GM20431 (cell line): Measurements from ENCODE around the gene BACE1-AS.
"Not testable (repeated sequence)": the region's sequence is repeated elsewhere in the genome, so short reads cannot be mapped to it uniquely, and the experiment has no call there.

Source experiments
- in situ Hi-C: fragments of 300-500 bp; cut with MseI, MboI; formaldehyde crosslinking; loops from one replicate; pipeline ENCODE4 v1.15.0; 2020; ENCODE audit warnings: low sequenced_read_pairs; ENCODE audit not compliant: unreplicated experiment

Gene BACE1-AS

DNA sequence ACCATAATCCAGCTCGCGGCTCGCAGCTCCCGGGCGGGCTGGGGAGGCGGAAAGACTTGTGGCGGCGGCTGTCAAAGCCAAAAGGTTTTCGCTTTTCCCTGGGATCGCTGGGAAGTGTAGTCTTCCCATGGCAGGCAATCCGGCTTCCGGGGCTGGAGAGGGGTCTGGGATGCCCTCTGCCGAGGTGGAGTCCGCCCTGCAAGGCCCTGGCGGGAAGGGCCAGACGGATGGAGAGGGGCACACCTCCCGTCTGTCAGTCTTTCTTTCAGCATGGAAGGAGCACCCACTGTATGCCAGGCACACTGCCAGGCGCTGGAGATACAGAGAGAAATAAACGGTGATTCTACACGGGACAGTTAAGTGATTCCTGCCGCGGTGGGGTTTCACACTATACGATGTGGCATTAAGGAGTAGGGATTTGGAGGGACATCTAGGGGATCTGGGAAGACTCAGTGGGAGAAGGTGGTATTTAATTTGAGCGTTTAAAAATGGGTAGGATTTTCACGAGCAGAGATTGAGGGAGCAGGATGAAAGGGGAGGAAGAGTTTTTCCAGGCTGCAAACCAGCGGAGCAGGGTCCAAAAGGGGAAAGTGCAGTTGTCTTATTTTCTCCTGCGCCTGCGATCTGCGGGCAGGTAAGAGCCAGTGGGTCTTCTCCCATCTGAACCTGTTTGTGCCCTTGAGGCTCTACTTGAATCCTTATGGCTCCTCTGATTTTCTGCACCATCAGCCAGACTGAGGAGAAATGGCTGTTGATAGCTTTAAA, 25.2 kb downstream of the BACE1-AS start, which contains the start of gene BACE1:
BACE1 (minus strand) TSS at position 60 of the 765 bp plus-strand sequence. CDS start 461 bp downstream, outside the sequence.
- in situ Hi-C loops: no loop called here

DNA sequence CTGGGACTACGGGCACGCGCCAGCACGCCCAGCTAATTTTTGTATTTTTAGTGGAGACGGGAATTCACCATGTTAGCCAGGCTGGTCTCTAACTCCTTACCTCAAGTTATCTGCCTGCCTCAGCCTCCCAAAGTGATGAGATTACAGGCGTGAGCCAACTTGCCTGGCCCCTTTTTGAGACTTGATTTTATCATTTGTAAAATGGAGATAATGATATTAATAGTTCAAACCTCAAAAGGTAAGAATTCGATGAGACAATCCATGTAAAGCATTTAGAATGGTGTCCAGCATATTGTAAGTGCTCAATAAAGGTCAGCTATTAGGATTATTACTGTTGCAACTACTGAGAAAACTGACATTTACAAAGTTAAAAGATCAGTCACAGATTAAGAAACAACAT, 27.6 kb downstream of the BACE1-AS start:
- in situ Hi-C loops: no loop called here

DNA sequence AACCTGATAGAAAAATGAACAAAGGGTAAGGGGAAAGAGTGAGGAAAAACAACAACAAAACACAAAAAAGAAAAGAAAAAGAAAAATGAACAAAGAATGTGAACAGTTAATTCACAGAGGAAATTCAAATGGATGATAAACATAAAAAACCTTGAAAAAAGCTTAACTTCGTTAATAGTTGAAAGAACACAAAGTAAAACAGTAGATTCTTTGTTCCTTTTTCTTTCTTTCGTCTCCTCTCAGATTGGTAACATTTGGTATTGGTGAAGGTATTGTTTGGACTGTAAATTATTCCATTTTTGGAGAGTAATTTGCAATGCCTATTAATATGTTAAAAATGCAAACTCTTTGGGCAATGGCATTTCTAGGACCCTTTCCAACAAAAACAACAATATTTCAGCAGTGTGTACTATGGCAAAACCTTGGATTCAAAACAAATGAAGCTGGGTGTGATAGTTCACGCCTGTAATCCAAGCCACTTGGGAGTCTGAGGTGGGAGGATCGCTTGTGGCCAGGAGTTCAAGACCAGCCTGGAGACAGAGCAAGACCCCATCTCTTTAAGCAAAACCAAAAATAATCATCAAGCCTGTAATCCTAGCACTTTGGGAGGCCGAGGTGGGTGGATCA, 28.2 kb downstream of the BACE1-AS start:
- in situ Hi-C loops: no loop called here

DNA sequence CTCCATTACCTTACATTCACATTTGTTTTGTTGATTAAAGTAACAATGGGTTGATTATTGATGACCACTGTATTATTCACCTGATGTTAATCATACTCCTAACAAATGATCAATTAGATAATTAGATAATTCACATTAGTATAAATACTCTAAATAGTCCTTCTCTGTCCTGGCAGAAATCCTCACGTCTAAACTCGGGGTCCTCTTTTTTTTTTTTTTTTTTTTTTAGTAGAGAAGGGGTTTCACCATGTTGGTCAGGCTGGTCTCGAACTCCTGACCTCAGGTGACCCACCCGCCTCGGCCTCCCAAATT, 36.1 kb downstream of the BACE1-AS start:
- in situ Hi-C loops: not testable (repeated sequence)

DNA sequence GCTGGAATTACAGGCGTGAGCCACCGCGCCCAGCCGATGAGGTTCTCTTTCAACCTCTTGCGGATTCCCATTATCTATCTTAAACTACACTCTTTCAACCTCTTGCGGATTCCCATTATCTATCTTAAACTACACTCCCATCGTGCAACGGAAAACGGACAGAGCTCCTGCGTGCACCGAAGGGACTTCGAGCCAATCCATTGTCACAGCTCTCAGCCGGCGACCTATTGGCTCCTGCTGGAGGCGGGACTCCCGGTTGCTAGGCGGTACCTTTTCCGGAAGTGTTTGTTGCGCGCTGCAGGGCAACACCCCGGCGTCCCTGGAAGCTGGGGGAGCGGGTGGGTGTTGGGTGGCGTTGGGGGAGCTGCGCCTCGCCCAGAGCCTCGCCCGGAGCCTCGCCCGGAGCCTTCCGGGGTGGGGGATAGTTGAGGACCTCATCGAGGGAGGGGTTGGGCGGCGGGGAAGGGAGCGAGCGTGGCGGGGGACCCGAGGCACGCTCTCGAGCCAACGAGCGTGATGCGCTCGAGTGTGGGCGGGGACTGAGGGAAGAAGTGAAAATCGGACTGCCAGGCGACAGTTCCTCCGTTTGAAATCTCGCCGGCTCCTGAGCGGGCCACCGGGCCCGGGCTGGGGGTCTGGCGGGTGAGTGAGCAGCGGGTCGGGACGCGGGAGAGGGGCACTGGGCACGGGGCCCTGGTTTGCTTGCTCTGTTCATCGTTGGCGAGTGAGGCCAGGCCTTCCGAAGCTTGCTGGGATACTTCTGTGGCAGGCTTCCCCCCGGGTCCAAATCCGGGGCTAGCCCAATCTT, 36.6 kb downstream of the BACE1-AS start, which contains the start of gene CEP164:
CEP164 (plus strand) TSS at position 288 of the 808 bp plus-strand sequence. CDS start 10,733 bp downstream, outside the sequence.
- in situ Hi-C loops: no loop called here

DNA sequence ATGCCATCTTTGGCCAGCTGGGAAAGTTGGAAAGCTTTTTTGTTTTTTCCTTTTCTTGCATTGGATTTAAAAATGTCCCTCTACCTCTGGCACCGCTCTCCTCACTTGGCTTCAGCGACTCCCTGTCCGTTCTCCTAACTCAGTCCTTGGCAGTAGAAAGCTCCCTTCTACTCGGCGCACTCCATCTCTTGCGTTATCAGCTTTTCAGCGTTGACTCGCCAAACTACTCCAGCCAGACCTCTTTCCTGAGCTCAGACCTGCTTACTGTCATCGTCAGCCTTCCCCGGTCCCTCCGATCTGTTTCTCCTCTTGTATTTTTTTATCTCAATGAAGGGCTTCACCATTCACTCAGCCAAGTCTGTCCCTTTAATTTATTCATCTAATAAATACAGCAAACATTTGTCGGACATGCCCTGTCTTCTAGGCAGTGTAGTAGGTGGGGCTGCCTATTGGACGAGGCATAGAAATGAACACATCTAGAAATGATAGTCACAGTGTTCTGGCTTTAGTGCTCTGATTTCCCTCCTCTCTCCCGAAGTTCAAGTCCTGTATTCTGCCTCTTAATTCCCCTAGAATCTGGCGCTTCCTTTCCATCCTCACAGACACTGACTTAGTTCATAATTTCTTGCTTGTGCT, 37.3 kb downstream of the BACE1-AS start:
- in situ Hi-C loops: no loop called here

DNA sequence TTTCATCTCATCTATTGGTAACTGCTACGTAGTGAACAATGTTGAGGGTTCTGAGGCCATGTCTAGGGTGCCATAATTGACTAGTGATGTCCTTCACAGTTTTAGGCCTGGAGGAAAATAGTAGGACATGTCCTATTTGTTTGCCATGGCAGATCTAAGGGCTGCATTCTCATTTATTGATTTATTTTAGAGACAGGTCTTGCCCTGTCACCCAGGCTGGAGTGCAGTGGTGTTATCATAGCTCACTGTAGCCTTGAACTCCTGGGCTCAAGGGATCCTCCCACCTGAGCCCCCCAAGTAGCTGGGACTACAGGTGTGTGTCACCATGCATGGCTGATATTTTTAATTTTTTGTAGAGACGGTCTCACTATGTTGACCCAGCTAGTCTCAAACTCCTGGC, 41.7 kb downstream of the BACE1-AS start:
- in situ Hi-C loops: no loop called here

DNA sequence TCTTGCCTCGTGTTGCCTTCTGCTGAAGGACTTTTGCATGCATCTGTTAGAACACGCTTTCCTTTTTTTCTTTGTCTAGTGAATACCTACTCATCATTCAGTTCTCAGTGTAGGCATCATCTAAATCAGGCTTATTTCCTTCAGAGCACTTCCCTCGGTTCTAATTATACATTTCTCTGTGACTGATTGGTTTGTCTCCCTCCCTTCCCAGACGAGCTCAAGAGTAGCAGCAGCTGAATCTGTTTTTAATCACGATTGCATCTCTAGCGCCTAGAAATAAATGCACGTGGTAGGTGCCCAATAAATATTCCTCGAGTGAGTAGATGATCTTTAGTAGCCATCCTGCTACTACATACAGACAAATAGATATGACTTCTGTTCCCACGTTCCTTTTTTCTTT, 42.8 kb downstream of the BACE1-AS start:
- in situ Hi-C loops: no loop called here

DNA sequence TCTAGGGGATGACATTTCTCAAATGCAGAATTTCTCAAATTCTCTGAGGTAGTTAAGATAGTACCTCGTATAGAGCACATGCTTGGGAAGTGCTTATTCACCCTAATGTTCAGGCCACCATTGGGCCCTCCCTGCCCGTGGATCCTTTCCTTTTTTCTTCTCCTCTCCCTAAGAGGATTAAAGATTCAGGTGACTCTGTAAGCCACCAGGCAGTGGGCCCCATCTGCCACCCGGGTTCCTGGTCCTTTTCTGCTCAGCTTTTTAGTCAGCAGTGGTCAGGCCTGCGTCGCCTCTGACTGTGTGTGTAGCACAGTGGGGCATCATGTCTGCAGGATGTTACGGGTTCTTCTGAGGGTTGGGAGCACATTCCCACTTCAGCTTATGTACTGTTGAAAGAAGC, 43.8 kb downstream of the BACE1-AS start:
- in situ Hi-C loops: no loop called here

DNA sequence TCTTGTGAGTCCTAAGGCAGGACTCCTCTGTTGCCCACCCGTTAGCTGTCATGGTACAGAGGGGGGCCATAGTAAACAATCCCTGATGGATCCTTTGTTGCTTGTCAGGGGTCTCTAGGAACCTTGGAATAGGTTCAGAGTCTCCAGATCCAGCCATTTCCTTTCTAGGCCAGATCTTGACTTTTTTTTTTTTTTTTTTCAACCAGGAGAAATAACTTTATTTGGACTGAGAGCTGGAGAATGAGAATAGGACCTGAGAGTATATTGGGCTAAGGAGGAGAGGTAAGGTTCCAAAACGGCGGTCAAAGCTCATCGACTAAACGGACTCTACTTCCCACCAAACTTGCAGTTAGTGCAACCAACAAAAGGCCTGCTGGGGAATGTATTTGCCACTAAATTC, 44.3 kb downstream of the BACE1-AS start:
- in situ Hi-C loops: no loop called here

DNA sequence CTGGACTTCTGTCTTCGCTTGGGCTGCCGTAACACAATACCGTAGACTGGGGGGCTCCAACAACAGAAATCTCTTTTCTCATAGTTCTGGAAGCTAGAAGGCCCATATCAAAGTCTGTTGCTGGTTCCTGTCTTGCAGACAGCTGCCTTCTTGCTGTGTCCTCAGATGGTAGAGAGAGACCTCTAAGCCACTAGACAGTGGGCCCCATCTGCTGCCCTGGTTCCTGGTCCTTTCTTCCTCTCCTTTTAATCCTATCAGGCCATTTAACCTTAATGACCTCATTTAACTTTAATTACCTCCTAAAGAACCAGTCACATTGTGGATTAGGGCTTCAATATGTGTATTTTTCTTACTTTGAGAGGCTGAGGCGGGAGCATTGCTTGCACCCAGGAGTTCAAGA, 45.9 kb downstream of the BACE1-AS start:
- in situ Hi-C loops: no loop called here
